GM18873 (cell line): Measurements from ENCODE around the gene GRIK1.

Experiments
- ATAC-seq: cut with Tn5 transposase; IDR thresholded peaks from one replicate; pipeline ENCODE4 v1.9.1; 2021; ENCODE audit warnings: mild to moderate bottlenecking, moderate library complexity, moderate number of reproducible peaks; ENCODE audit not compliant: unreplicated experiment, low FRiP score

GRIK1 gene

DNA sequence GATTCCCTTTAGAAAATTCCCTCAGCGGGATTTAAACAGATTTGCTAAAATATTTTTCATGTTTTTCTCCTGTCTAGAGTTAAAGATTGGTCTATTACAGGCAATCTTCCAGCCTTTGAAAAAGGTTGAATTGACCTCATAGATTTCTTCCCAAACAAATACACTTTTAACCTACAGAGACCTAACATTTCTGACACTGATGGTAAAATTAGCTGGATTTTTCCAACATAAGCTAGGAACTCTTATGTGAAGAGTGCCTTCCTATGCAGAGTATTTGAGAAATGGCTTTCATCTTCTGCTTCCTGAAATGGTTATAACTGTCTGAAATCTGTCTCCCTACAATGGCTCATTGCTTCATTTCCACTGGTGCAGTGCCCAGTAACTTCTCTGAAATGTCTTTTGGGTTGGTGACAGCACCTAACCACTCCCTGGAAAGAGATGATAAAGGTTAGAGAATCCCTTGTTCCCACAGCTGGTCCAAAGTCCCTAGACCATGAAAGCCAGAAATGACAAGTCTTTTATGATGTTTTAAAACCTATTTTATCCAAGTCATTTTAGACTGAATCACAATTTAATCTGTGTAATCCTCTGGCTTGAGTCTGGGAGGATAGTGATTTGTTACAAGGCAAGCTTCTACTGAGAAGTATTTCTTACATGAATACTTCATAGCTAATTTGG is 371.6 kb downstream of the GRIK1 start:
- ATAC-seq = no peak

DNA sequence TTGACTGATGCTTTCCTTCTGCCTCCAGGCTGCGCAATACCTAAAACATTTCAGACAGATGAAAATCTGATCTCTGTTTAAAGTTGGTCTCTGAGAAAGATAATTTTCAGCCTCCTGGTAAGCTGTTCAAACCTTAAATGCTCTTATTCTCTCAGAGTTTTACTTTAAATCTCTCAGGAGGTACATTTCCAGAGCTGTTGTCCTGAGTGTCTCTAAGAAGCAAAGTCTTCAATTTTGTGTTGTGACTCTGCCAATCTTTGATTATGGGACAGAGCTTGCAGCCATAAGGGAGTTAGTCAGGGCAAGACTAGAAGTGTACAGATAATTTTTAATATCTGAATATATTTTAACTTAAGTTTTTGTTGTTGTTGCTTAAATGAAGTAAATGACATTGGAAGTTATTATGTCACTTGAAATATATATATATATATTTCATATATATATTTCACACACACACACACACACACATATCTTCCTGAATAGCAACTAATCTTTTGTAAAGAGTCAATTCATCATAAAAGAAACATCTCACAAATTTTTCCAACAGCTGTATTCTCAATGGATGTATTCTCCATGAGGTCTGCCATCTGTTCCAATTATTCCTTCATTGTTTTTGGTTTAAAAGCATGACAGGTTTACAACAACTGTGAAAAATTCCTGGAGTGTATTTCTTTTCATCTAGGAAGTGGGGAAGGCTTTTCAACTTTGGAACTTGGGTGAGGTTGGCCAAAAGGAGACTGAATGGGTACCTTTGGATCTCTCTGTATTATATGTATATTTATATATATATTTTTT is 381.7 kb downstream of the GRIK1 start:
- ATAC-seq = no peak

DNA sequence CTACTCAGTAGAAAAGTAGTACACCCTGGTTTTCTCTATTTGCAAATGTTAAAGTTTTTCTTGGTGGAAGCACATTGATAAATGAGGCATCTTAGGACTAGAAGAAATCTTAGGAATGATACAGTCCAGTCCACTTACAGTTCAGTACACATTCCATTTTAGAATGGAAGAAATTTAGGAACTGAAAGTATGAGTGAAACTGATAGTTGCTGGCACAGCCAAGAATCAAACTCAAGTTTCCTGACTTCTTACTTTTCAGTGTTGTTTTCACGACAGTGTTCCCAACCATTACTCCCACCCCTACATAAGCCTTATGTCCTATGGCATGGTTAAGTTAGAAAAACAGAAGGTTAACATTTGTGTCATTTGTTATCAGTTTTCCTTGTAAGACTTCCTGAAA is 382.6 kb downstream of the GRIK1 start:
- ATAC-seq = no peak

DNA sequence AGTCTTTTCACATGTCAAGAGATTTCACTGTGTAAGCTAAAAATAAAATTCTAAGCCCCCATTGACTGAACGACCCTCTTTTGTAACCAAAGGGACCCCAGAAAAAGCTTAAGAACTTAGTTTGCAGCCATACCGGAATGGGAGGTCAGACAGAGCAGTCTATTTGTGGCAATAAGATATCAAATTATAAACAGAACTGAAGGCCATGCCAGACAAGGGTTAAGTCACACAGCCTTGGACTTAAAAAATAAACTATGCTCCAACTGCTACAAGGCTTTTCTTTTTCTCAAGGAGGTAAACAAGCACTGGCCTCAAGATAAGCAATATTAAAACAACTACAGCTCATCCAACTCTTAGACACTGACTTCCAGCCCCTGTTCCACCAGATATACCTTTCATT is 384.2 kb downstream of the GRIK1 start:
- no peak for ATAC-seq

DNA sequence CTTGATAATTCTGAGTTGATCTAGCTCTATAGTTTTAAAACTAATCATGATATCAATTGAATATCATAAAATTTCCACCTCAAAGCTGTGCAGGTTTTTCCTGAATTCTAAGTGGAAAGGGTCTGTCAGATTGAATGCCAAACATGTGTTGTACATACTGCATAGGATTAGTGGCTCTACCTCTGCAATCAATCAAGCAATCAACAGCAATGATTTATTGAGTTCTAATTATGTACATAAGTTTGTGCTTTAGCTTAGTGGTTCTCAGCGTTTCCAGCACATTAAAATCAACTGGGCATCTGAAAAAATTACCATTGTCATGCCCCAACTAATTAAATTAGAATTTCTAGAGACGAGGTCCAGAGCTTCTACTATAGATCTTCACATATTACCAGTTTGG is 389.6 kb downstream of the GRIK1 start:
- ATAC-seq = no peak

DNA sequence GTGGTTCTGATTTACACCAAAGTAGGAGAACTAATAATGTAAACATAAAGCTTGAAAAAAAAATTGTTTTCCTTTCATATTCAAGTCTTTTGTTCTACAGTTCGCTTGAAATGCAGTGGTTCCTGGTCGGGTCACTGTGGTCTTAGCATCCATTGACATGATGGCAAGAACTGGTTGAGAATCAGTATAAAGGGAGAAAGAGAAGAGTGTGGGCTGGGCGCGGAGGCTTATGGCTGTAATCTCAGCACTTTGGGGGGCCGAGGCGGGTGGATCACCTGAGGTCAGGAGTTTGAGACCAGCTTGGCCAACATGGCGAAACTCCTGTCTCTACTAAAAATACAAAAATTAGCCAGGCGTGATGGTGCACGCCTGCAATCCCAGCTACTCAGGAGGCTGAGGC is 390.2 kb downstream of the GRIK1 start:
- no peak for ATAC-seq

DNA sequence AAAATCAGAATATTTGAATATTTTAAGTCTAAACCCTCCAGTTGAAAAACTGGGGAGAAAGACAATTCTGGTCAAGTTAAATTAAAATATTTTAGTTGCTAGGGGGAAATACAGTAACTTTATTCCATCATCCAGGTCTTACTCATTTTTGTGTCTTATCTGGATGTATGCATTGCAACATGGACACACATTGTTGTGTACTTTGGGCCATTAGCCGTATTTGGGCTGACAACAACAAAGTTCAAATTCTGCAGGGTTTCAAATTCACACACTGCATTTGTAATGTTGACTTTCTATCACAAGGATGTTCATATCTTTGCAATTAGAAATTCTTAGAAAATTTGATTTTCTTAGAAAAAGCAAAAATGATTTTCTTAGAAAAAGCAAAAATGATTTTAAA is 391.8 kb downstream of the GRIK1 start:
- no peak for ATAC-seq

DNA sequence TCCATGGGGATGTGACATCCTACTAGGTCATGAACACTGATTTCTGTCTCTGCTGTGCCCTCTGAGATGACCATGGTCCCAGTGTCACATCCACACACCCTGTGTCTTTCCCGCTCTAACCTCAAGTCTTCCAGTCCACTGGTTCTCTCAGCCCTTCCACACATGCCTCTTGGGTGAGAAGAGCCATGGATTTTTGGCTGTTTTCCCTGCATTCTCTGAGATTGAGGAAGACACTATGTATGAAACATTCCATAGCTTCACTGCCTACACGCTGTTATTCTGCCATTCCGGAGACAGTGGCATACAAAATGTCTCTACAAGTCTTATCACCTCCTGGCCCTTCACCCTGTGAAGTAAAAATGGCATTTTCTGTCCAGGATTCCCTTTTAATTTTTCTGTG is 393.7 kb downstream of the GRIK1 start:
- ATAC-seq = no peak

DNA sequence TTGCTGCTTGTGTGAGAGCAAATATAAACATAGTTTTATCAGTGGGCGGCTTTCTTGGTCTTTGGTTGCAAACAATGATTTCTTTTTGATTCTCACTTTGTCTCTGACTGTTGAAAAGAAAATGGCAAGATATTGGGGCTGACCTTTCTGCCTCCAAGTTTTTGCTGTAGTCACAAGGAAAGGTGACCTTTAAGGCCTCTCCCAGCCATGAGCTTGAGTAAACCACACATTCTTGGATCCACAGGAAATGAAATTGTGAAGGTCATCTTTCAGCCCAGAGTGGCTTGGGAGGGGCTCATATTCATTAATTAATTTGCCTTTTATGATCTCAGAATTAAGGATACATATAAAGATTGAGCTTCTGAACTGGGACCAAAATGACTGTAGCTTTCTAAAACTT is 399.5 kb downstream of the GRIK1 start:
- ATAC-seq = no peak

DNA sequence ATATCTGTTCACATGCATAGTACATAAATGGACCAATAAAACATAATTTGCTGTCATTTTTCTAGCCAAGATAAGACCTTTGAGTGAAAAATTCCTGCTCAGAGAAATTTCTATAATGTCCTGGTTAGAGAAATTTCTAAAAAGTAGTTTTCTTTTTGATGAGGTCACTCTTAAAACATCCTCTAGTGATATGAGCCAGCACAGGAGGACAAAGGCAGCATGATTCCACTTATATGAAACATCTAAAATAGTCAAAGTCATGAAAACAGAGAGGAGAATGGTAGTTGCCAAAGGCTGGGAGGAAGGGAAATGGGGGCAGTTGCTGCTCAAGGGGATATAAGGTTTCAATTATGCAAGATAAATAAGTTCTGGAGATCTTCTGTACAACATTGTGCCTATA is 401.7 kb downstream of the GRIK1 start:
- ATAC-seq = no peak

DNA sequence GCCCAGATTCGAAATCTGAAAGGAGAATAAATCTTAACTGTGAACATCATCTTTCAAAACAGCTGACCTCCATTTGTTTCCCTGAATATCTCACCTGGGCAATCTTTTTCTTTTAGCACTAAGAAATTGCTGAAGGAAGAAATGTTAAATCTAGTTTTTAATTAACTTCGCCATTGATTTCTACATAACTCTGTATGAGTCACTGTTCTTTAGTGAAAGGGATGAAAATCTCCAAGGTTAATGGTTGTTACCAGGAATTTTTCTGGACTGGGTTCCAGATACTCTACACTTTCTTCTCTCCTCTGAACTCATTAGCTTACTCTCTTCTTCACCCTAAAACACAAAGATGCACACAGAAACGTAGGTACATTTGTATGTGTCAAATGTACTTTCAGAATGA is 405.3 kb downstream of the GRIK1 start:
- ATAC-seq = no peak

DNA sequence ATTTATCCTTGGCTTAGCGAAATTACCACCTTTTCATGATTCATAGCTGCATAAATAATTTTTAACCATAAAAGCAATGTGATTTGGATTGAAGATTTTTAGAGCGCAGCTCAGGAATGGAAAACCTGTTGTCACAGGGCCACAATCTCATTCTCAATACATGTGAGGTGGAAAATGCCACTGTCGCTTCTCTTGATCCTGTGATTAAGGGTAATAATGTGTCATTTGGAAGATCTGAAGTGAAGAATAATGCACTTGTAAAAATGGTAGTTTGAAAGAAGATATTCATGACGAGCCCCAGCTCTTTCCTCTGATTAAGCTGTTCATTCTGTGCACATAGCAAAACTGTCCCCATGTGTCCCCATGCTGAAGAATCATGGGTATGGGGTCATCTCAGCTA is 410.7 kb downstream of the GRIK1 start:
- ATAC-seq = no peak

DNA sequence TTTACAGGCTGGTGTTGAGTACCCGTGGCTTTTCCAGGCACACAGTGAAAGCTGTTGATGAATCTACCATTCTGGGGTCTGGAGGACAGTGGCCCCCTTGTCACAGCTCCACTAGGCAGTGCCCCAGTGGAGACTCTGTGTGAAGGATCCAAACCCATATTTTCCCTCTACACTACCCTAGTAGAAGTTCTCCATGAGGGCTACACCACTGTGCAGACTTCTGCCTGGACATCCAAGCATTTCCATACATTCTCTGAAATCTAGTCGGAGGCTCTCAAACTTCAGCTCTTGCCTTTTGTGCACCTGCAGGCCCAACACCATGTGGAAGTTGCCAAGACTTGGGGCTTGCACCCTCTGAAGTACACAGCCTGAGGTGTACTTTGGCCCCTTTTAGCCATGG is 413.3 kb downstream of the GRIK1 start:
- no peak for ATAC-seq

DNA sequence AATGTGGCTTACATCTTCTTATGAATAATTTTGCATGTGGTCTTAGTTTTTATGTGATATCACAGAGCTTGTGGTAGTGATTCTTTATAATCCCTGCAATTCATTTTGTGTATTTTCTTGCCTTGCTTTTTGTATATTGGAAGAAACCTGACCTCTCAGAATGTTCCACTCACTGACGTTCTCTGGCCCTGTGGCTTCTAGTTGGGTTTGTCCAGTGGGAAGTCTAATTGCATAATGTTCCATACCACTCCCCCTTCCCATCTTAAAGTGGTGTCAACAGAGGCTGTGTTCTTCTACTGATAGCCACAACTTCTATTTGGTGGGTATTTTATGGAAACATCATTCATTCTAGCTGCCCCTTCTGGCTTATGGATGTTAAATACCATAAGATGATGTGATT is 415.7 kb downstream of the GRIK1 start:
- ATAC-seq = no peak

DNA sequence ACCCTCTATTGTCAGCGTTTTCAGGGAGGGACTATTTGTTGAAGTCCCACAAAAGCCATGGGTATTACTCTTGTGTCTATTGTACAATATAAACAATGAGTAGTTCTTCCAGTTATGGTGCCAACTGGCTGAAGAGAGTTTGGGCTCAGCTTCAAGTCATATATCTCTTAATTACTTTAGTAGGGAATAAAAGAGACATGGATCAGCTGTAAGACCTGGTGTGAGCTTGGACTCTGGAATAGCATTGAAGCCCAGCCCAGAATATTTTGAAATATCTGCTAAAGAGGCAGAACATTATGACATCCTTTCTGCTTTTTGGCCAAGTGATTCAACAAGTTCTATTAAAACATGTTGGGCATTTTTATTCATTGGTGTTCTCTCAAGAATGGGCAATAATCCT is 416.1 kb downstream of the GRIK1 start:
- no peak for ATAC-seq

DNA sequence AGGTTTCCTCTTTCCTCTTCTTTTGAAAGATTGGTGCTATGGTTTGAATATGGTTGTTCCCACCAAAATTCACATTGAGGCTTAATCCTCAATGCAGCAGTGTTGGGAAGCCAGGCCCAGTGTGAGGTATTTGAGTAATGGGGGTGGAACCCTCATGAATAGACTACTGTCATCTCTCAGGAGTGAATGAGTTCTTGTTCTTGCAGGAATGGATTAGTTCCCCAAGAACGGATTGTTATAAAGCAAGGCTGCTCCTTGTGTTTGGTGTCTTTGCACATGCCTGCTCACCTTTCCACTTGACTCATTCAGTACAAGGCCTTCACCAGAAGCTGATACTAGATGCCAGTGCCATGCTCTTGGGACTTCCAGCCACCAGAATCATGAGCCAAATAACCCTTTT is 417.9 kb downstream of the GRIK1 start:
- ATAC-seq = no peak

DNA sequence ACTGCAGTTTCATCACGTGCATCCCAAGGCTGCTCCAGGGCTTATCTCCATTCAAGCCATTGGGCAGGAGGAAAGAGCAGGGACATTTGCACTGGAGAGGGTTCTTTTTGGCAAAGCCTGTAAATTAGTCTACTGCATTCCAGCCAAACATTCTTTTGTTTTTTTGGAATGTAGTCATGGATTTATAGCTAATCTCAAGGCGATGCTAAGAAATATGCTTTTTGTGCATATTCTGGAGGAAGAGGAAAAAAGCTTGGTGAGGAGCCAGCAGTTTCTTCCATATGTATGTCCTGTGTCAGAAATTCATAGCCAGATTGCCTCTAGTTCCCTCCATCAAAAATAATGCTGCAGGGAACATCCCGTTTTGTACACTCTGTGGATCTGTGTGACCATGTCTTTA is 419.6 kb downstream of the GRIK1 start:
- ATAC-seq = no peak

DNA sequence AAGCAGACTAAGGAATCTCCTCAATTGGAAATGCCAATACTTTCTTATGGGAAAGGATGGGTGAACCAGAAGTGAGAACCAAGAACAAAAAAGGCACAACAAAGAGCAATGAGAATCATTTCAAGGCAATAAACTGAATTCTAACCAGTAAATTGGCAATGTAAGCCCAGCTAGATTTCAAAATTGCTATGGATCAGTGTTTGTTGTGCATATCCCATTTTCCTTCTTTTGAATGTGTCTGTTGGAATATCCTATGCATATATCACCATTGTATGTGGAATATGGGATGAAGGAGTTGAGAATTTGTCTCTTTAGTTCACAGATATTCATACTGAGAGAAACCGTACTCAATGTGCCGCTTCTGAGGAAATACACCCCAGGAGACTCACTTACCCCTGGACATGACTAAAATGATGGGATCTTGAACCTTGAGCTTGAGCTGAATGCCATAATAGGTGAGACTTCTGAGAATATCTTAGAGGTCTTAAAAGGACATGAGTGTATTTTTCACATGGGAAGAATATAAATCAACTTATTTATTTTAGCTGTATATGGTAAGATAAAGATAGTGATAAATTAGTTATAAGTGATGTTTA is 425.0 kb downstream of the GRIK1 start:
- ATAC-seq = no peak

DNA sequence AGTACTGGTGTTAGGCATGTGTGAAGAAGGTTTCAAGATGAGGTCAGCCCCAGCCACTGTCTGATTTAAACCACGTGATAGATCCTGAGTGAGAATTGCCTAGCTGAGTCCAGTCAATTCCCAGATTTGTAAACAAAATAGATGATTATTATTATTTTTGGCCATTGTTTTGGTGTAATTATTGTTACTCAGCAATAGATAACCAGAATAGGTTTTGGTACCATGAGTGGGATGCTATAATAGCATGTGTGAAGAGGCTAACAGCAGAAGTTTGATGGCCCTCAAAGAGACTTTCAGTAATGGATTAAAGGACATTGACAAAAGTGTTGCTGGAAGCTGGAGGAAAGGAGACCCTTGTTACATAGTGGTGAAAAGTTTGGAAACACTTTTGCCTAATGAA is 426.3 kb downstream of the GRIK1 start:
- ATAC-seq = no peak

DNA sequence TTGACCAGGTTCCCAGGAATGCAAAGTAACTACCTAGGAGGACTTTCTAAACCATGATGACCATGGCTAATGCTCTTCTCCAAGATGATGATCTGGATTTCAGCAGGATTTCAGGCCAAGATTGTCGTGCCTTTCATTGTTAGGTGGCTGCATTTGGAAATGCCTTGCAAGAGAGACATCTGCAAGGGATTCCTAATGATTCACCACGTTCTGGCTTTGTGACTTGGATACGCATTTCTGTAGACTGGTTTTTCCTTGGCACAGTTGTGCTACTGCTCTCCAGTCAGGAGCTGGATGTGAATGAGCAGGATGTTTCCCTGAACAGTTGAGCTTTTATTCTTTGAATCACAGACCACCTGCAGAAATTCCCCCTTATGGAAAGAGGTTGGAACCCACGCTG is 428.7 kb downstream of the GRIK1 start:
- no peak for ATAC-seq

DNA sequence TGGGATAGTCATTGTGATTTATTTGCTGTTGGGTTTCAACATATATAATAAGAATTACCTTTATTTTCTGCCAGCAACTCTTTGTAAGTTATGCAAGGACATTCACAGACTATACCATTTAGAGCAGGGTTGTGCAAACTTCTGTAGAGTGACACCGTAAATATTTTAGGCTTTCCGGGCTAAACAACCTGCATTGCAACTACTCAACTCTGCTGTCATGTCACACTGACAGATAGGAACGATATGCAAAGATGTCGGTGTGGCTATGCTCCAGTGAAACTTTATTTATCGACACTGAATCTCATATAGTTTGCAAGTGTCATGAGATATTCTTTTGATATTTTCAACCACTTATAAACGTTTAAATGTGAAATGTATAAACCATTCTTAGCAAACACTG is 430.7 kb downstream of the GRIK1 start:
- no peak for ATAC-seq

DNA sequence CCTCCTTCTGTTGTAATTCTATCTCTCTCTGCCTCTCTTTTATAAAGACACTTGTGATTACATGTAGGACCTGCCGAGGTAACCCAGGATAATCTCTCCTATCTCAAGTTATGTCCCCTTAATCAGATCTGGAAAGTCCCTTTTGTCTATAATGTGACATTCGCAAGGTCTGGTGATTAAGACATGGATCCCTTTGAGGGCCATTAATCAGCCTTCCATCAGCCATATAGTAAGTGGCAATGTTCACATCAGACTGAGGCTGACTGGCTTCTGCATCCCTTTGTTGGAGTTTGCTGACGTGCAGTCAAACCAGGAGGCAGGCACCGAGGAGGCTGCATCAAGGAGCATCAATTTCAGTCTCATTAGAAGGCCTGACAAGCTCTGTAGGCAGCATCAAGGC is 431.5 kb downstream of the GRIK1 start:
- ATAC-seq = no peak
